ENCODE results near the gene PCSK4.
A peak's percentile ranks its signal among the peaks of the same experiment; 100 is the strongest.
"Not testable (repeated sequence)": the region's sequence is repeated elsewhere in the genome, so short reads cannot be mapped to it uniquely, and the experiment has no call there.

PCSK4 gene

DNA sequence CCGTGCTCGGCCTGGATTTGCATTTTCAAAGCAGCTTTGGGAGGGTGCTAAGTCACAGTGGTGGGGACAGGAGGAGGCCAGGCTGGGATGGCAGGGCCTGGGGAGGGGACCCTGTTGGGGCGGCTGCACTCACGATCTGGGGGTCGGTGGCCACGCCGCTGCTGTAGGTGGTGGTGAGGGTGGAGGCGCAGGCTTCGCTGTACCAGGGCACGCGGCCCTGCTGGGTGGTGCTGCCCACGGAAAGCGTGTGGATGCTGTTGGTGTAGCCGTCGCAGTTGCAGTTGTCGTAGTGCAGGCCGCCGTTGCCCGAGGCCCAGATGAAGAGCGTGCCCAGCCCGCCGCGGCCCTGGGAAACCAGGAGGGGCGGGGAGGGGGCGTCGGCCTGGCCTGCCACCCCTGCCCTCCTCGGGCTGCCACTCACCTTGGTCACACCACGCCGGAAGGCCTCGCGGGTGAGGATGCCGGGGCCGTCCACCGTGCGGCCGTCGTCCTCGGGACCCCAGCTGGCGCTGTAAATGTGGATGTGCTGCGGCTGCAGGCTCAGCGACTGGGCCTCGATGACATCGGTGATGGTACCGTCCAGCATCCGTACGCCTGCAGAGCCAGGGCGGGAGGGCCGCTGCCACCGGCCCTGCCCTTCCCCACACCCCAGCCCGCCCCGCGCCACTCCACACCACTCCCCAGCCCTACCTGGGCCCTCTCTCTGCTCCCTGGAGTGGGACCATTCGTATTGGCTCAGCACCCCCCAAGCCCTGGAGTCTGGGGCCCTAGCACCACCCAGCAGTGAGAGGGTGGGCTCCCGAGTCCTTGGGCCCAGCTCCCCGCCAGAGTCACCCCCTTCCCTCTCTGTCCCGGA is 3.2 kb downstream of the PCSK4 start:
- FAIRE-seq, result no peak

DNA sequence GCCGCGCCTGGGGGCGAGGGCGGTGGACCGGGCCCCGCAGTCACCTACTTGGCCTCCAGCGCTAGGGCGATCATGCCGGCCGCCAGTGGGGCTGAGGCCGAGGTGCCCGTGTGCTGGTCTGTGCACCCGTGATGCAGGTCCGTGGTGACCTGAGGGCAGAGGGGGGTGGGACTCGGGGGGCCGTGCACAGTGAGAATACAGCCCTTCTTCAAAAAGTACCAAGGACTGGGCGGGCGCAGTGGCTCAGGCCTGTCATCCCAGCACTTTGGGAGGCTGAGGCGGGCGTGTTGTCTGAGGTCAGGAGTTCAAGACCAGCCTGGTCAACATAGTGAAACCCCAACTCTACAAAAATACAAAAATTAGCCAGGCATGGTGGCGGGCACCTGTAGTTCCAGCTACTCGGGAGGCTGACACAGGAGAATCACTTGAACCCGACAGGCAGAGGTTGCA is 6.1 kb downstream of the PCSK4 start:
- FAIRE-seq, result no peak

DNA sequence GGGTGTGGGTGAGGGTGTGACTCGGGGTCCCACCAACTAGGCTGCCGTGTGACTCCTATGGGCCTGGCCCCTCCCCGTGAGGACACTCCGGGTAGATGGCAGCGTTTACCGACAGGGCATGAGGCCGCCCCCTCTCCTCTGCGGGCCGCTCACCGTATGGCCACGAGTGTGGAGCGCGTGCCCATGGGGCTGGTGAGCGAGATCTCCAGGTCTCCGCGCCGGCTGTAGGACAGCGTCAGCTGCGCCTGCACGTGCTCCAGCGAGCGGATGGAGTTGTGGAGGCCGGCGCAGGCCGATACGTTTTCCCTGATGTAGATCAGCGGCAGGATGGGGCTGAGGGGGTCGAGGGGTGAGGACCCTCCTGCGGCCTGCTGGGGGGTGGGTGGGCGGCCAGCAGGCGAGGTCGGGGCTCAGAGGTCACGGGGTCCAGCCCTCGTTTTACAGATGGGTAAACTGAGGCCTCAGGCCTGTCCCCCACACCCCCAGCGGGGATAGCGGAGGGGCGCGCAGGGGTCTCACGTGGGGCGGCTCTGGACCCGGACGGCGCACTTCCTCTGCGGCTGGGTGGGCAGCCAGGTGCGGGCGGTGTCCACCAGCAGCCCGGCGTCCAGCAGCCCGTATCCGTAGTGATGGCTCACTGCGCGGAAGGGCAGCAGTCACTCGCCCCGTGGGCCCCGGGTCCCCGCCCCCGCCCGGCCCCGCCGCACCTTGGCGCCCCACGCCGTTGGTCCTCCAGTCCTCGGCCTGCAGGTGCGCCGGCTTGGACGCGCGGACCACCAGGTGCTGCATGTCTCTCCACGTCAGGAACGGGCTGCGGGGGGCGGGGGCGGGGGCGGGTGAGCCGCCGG is 6.8 kb downstream of the PCSK4 start:
- no peak for FAIRE-seq

DNA sequence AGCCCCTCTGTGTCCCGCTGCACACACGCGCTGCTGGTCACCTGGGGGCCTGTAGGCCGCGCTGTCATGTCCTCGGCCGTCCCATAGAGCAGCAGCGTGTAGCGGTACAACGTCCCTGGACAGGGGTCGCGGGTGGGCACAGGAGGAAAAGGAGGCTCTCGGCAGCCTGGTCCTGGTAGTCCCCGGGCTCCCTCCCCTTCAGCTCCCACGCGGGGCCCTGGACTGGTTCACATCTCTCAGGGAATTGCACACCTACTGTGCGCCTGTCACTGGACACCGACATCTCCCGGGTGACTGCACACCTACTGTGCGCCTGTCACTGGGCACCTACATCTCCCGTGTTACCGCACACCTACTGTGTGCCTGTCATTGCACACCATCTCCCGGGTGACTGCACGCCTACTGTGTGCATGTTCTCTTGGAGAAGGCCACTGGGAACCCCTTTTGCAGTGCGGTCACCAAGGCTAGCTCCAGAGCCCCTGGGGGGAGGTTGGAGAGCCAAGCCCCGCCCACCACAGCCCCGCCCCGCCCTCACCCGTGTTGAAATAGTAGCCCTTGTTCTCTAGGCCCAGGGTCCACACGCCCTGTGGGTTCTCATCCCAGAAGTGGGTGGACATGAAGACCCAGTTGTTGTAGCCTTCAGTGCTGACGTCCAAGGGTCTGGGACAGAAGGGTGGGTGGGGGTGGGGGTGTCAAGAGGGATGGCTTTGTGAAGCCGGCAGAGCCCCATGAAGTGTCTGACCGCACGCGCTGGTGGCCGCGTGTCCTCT is 7.6 kb downstream of the PCSK4 start:
- FAIRE-seq, result no peak

DNA sequence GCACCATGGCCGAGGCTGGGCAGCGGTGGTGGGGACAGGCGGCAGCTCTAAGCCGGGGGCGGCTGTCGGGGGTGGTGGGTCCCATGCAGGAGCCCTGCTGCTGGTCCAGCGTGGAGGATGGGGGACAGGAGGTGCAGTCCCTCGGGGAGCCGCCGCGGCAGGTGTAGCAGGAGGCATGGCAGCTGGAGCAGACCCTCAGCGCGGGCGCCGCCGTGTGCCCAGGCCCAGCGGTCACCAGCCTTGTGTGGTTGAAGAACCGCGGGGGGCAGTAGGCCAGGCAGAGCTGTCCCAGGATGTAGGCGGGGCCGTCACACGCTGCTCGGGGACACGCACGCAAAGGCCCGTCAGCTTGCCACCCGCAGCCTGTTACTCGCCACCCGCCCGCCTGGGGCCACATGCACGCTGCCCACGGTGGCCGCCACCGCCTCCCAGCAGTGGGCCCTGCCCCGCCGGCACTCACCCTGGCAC is 8.2 kb downstream of the PCSK4 start:
- FAIRE-seq, result no peak

DNA sequence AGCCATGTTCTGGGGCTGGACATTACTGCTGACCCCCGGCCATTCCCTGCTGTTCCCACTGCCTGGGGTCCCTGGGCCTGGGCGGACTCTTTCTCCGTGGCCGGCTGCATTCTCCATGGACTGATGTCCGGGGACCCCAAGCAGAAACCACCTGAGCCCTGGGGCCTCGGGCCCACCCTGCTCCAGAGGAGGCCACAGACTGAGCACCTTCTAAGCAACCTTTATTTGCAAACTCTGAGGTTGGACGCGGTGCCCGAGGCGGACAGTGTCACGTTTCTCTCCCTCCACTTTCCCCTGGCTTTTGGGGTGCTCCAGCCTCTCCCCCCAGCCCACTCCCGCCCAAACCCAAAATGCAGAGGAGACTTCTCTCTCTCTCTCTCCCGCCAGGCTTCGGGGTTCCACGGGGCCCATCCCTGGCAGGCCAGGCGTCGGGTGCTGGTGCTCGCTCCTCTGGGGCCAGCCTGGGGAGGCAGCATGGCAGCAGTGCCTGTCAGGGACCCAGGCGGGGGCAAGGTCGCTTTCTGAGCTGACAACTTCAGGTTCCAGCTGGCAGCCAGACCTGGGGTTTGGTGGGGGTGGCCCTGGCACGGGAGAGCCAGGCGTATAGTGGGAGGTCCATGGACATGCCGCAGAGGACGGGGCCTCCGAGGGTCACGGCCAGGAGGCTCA is 8.8 kb downstream of the PCSK4 start:
- FAIRE-seq, result no peak

DNA sequence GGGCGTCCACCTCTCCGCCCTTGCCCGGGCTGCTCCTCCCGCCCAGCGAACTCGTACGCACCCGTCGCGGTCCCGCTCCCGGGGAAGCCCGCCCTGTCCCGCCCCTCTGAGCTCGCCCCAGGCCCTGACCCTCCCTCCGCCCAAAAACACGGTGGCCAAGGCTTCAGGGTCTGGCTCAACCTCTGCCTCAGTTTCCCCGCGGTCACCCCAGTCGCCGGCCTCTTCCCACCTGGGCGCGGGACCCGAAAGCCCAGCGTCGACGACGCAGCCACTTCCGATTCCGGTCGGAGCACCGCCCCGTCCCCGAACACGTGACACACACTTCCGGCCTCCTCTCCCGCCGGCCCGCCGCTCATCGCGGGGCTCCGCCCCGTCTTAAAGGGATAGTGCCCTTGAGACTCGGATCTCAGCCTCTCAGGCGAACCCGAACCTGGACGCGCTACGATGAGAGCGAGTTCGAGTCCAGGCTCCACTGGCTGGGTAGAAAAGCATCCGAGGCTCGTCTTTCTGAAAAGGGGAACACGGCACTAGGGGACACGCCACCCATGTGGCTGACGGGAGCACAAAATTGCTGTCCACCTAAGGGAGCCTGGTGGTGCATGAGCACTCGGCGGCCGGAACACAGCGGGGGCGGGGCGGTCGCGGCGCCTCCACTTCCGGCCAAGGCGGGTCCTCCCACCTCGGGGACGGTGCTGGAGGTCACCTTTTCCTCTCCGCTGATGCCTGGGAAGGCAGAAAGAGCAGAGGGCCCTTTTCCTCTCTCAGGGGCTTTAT is 11.0 kb downstream of the PCSK4 start, which contains the start of gene C19orf25:
TSS of gene C19orf25 (minus strand) at position 282 of the 774 bp plus-strand sequence. CDS start 312 bp downstream, outside the sequence.
- peak; percentile 86 for FAIRE-seq

DNA sequence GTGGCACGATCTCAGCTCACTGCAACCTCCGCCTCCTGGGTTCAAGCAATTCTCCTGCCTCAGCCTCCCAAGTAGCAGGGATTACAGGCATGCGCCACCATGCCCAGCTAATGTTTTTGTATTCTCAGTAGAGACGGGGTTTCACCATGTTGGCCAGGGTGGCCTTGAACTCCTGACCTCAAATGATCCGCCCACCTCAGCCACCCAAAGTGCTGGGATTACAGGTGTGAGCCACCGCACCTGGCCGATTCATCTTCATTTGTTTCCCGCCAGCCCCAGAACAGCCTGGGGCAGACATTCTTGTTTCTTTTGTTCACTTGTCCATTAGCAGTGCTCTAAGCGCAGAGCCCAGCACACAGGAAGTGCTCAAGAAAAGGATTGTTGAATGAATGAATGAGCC is 13.1 kb downstream of the PCSK4 start:
- not testable (repeated sequence) for FAIRE-seq

DNA sequence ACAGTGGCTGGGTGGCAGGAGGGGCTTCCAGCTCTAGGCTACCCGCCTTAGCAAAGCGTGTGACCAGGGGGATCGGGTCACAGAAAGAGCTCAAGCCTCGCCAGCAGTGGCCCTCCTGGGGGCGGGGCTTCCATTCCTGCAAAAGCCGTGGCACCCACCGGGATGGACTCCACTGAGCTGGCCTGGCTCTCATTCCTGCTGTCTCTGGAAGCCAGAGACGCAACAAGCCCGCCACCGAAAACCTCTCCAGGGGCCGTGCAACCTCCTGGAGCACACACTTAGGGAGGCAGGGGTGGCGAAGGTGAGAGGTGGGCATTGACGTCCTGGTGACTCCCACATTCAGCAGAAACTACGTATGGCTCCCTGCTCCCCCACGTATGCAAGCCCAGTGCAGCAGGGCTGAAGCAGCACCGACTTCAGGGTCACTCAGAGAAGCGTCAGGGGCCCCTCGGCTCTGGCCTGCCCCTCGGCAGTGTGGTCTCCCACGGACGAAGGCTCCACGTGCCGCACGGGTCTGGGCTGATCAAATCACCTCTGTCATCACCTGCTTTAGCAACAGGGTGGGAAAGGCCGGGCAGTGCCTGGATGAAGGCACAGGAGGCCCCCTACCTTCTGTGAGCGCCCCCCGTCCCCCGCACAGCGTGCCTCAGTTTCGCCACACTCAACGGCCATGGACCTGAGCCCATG is 14.3 kb downstream of the PCSK4 start:
- FAIRE-seq, result no peak

DNA sequence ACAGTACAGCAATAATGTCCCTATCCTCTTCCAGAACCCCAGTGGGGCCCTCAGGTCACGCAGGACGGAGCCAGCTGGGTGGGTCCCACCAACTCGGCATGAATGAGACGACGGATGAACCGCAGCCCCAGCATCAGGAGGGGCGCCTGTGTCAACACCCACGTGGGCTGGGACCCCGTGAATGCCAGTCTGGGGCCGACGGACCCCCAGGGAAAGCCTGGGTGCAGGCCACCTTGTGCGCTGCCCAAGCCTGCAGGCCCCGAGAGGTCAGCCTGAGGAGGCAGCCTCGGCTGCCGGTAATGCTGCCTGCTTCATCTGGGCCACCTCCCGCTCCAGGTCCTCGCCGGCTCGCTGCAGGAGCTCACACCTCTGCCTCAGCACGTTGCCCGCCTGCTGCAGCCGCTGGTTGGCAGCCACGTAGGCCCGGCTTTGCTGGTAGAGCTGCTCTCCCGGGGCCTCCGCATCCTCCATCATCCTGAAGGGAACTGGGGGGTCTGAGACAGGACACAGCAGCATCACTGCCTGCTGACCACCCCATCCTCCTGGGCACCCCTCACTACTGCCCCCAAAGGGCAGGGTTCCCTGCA is 15.3 kb downstream of the PCSK4 start:
- FAIRE-seq, result no peak

DNA sequence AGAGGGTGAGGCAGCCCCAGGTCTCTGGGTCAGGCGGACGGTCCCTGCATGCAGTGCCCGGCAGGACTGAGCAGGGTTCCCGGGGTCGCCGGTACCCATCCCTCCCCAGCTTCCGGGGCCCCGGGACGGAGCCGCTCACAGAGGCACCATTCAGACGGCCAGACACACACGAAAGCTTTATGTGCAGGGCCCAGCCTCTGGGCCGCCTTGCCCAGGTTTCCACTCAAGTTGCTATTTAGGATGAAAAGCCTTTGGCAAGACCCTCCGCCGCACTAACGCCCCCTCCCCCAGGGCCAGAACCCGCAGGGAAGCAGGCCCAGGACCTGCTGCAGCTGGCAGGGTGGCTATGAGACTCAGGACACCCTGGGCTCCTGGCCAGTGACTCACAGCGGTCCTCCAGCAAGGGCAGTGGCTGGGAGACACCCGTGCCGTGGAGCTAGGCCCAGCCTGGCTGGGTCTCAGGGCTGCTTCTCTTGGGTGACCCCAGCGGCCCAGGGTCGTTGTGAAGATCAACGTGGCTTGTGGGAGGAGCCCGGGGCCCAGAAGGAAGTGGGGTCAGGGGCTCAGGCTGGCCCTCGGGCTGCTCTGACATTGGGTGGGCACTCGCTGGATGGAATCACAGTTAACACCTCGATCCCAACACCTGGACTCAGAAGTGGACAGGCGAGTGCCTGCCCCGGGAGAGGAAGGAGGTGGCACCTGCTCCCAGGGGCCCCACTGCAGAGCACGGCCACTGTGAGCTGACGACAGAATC is 16.0 kb downstream of the PCSK4 start:
- FAIRE-seq, result no peak

DNA sequence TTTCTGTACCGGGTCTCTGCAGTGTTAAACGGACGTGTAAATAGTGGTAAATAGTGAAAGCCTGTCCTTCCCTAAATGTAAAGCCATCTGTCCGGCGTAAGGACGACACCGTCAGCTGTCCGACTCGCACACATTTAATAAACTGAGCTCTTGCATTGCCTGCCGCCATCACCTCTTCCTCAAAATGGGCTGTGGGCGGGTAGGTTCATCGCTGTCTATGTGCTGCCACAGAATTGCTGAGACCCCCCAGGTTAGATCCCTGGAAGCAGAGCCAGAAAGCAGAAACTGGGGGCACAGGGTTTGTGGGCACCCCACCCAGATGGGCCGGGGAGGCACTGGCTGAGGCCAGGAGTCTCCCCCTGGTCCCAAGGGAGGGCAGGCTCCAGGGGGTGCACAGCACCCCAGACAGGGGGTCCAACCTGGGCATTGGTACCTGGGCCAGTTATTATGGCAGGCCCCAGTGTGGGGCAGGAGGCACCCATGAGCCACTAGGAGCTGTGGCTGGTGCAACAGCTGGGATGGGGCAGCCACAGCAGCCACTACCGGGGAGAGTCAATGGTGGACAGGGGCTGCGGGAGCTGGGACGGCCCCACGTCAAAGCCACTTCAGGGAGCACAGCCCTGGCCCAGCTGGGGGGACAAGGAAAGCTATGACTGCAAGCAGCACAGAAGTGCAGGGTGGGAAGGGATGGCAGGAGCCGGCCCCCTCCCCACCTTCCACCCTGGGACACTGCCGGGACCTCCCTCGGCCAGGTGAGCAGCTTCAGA is 16.9 kb downstream of the PCSK4 start:
- no peak for FAIRE-seq

DNA sequence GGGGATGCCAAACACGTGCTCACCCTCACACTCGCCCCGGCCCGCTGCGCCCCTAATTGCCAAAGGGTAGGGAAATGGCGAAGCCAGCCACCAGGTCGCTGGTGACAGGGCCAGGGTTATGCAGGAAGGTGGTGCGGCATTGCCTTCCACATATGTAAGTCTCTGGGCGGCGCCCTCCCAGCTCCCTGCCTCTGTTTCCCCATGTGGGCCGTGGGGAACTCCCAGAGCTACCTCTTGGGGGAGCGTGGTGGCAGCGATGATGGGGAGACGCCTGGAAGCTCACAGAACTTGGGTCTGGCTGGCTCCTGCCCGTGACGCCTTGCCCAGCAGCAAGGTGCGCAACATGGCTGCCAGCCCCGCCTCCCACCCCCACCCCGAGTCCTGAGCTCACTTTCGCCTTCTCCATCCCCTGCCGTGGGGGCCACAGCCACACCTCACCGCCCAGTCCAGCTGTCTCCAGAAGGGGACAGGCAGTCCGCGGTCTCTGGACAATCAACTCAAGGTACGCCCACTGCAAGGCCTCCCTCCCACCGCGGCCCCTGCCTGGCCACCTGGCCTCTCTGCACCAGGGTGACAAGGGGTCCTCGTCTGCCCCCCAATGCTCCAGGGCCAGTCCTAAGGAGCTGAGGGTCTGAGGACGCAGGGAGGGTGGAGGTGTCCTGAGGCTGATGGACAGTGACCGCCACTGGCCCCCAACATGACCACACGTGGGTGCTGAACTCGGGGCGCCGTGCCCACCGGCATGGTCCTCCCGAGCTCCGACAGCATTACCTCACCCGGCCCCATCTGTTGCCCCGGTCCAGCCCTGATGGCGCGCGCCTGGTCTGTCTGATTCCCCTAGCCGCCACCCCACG is 17.7 kb downstream of the PCSK4 start:
- FAIRE-seq, result no peak

DNA sequence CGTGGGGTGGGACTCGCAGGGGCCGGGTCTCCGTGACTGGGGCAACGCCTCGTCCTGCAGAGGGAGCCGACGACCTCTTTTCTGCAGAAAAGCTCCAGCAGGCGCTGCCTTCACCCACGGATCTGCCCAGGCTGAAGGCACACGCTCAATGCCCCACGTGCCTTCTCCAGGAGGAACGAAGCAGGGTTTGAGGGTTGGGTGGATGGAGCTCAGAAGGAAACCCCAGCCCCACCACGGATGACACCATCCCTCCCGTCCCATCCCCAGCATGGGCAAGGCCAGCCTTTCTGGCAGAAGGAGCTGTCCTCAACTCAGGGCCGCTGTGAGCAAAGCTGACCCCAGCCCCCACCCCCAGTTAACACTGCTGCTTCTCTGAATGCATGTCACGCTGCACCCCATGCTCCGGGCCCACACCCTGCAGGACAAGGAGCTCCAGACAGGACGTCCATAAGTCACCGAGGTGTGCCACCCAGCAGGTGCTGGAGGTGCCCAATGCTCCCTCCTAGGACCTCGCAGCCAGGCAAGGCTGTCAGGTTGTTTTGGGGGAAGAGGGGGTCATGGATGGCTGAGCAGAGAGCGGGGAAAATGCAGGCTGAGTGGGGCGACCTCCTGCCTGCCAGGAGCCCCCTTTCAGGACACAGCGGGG is 18.5 kb downstream of the PCSK4 start:
- FAIRE-seq, result no peak

DNA sequence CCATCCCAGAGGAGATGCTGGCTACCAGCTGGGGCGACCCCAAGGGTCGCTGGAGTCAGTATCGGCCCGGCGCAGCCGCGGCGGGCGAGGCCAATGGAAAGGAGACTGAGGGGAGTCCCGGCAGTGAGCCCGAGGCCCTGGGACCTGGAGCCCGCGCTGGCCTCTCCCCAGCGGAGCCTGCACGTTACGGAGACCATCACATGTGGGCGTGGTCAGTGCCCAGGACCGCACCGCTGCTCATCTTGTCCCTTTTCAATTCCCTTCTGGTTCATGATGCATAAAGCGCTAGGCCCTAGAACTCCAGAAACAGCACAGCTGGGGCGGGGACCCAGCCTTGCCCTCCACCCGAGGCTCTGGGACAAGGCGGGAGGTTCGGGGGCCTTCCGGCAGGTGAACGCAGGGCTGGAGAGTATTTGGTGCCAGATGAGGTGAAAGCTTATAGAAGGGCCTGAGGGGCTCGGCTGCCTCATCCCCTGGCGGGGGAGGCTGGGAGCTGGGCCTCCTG is 19.1 kb downstream of the PCSK4 start:
- no peak for FAIRE-seq

DNA sequence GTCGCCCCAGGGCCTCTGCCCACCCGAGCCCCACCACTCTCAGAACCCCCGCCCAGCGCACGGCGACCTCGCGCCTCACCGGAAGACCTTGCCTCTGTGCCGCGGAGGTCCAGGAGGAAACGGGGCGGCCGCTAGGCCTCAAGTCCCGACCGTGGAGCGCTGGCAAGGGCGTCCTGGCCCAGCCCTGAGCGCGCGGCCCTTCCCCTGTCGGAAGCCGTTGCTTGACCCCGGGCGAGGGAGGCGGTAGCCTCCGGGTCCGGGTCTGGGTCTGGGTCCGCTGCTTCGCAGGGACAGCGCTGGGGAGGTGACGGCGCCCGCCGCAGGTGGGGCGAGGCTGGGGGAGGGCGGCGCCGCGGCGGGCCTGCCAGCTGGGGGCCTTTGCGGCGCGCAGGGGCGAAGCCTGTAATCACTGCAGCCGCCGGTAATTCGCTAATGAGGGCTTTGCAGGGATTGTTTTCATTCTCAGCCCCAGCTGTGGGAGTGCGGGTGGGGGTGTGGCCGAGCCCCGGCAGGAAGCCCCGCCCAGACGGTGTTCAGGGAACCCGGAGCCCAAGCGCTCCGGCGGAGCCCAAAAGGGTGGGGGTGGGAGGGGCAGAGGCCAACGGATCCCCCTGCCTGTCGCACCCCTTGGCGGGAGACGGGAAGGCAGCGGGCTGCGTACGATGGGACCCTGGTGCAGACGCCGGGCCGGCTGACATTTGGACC is 19.7 kb downstream of the PCSK4 start:
- FAIRE-seq, result no peak

DNA sequence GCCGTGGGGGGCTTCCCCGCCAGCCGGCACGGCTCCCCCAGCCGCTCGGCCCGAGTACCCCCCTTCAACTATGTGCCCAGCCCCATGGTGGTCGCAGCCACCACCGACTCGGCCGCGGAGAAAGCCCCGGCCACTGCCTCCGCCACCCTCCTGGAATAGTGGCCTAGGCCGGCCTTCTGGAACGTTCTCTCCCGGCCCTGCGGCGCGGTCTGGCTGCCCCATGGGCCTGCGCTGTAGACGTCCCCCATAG is 20.2 kb downstream of the PCSK4 start:
- FAIRE-seq, result no peak
